Epithelial cell of proximal tubule (primary cell): ENCODE measurements around the gene CLECL1. TPM values are rescaled to one million over a fixed set of nuclear protein-coding genes. Genes with fewer than 3 reads are reported as not detected.
"Not testable (repeated sequence)": the region's sequence is repeated elsewhere in the genome, so short reads cannot be mapped to it uniquely, and the experiment has no call there.

ENCODE experiments used
- DNase-seq: peaks from one replicate; pipeline ENCODE4 v3.0.0-alpha.2; 2011; ENCODE audit warnings: low read depth
- H3K4me3 ChIP-seq: 2 replicates; pipeline ENCODE4 v1.5.1; 2011; ENCODE audit warnings: low read depth, mild to moderate bottlenecking, low read length
- CTCF ChIP-seq: conservative IDR thresholded peaks from 2 replicates; pipeline ENCODE4 v1.5.1; 2012; ENCODE audit warnings: low read depth, mild to moderate bottlenecking, low read length
- total RNA-seq: library from RNA; depleted of rRNA; stranded (reverse); fragments of >200 nt; gene quantifications from 2 replicates; pipeline ENCODE4 v1.2.3, GENCODE V29; 2015

Gene CLECL1
- total RNA-seq, 1 donor from 2014 or later: not detected

- DNase-seq: no peak
- TF ChIP-seq CTCF: no peak
These were observed 32.3 kb downstream of the CLECL1 start for GRCh38 chr12:9700606-9700956.

GRCh38 chr12:9699898-9700605 is 32.8 kb downstream of the CLECL1 start:
- no peak overlapping the region for H3K4me3 ChIP-seq
- TF ChIP-seq CTCF: no peak
- DNase-seq: no peak

More at GRCh38 chr12:9700606-9700956, 32.3 kb downstream of the CLECL1 start:
- H3K4me3 ChIP-seq: no peak overlapping the region

GRCh38 chr12:9699269-9699897 is 33.5 kb downstream of the CLECL1 start:
- no peak for TF ChIP-seq CTCF
- H3K4me3 ChIP-seq: no peak overlapping the region
- no peak for DNase-seq

GRCh38 chr12:9698681-9699080 is 34.2 kb downstream of the CLECL1 start:
- DNase-seq: no peak
- no peak for TF ChIP-seq CTCF
- H3K4me3 ChIP-seq: no peak overlapping the region

- DNase-seq: no peak
- no peak overlapping the region for H3K4me3 ChIP-seq
- no peak for TF ChIP-seq CTCF
These were observed 35.3 kb downstream of the CLECL1 start for GRCh38 chr12:9697619-9698018.

GRCh38 chr12:9695661-9696060 is 37.2 kb downstream of the CLECL1 start:
- H3K4me3 ChIP-seq, DNase-seq: not testable (repeated sequence)

- not testable (repeated sequence) for DNase-seq, H3K4me3 ChIP-seq
These were observed 37.7 kb downstream of the CLECL1 start for GRCh38 chr12:9695150-9695549.

GRCh38 chr12:9694241-9694640 is 38.7 kb downstream of the CLECL1 start:
- no peak for DNase-seq
- TF ChIP-seq CTCF: no peak
- no peak overlapping the region for H3K4me3 ChIP-seq
